H9 (cell line): ENCODE measurements around the gene TCOF1. TPM values are rescaled to one million over a fixed set of nuclear protein-coding genes. Genes with fewer than 3 reads are reported as not detected.
A peak's percentile ranks its signal among the peaks of the same experiment; 100 is the strongest.

ENCODE experiments used
- DNase-seq: peaks from one replicate; pipeline ENCODE4 v3.0.0-alpha.2; 2017
- H2AFZ ChIP-seq: one replicate; pipeline ENCODE4 v1.6.1; 2013; ENCODE audit warnings: mild to moderate bottlenecking, low read length, control low read depth, moderate library complexity
- H2AK5ac ChIP-seq: 2 replicates; pipeline ENCODE4 v1.6.1; 2013; ENCODE audit warnings: low read length, control low read depth, mixed read lengths; ENCODE audit not compliant: insufficient read length
- H2BK120ac ChIP-seq: one replicate; pipeline ENCODE4 v1.6.1; 2013; ENCODE audit warnings: low read depth, mild to moderate bottlenecking, low read length, control low read depth, inconsistent platforms; ENCODE audit not compliant: poor library complexity, severe bottlenecking
- H2BK12ac ChIP-seq: 2 replicates; pipeline ENCODE4 v1.6.1; 2013; ENCODE audit warnings: low read length, control low read depth, mixed read lengths, low read depth; ENCODE audit not compliant: insufficient read length
- H2BK15ac ChIP-seq: 2 replicates; pipeline ENCODE4 v1.6.1; 2013; ENCODE audit warnings: low read depth, low read length, control low read depth
- H2BK20ac ChIP-seq: one replicate; pipeline ENCODE4 v1.6.1; 2013; ENCODE audit warnings: low read depth, mild to moderate bottlenecking, low read length, control low read depth, inconsistent platforms; ENCODE audit not compliant: poor library complexity, severe bottlenecking
- H2BK5ac ChIP-seq: 2 replicates; pipeline ENCODE4 v1.6.1; 2013; ENCODE audit warnings: low read length, control low read depth, mixed read lengths; ENCODE audit not compliant: insufficient read length
- H3K14ac ChIP-seq: 2 replicates; pipeline ENCODE4 v1.6.1; 2013; ENCODE audit warnings: low read length, control low read depth; ENCODE audit not compliant: insufficient read depth
- H3K18ac ChIP-seq: 2 replicates; pipeline ENCODE4 v1.6.1; 2013; ENCODE audit warnings: low read depth, mild to moderate bottlenecking, mixed read lengths, low read length, control low read depth; ENCODE audit not compliant: insufficient read length
- H3K23ac ChIP-seq: 2 replicates; pipeline ENCODE4 v1.6.1; 2013; ENCODE audit warnings: low read length, control low read depth, mixed read lengths, low read depth; ENCODE audit not compliant: insufficient read length
- H3K23me2 ChIP-seq: 2 replicates; pipeline ENCODE4 v1.6.1; 2013; ENCODE audit warnings: low read depth, mild to moderate bottlenecking, mixed read lengths, low read length, control low read depth; ENCODE audit not compliant: insufficient read length, poor library complexity, severe bottlenecking
- H3K27ac ChIP-seq: 2 replicates; pipeline ENCODE4 v1.5.1; 2013; ENCODE audit warnings: low read length, control low read depth, mixed read lengths, low read depth; ENCODE audit not compliant: insufficient read length
- H3K27me3 ChIP-seq: 2 replicates; pipeline ENCODE4 v1.6.1; 2013; ENCODE audit warnings: low read length, control low read depth, inconsistent platforms; ENCODE audit not compliant: insufficient read depth
- H3K4ac ChIP-seq: 2 replicates; pipeline ENCODE4 v1.6.1; 2013; ENCODE audit warnings: low read depth, mild to moderate bottlenecking, control low read depth, inconsistent platforms, low read length, moderate library complexity
- H3K4me1 ChIP-seq: 2 replicates; pipeline ENCODE4 v1.6.1; 2013; ENCODE audit warnings: low read length, control low read depth, inconsistent platforms; ENCODE audit not compliant: insufficient read depth
- H3K4me2 ChIP-seq: 2 replicates; pipeline ENCODE4 v1.6.1; 2013; ENCODE audit warnings: low read length, control low read depth, mixed read lengths; ENCODE audit not compliant: insufficient read length, insufficient read depth
- H3K56ac ChIP-seq: 2 replicates; pipeline ENCODE4 v1.6.1; 2013; ENCODE audit warnings: low read depth, mild to moderate bottlenecking, mixed read lengths, low read length, control low read depth; ENCODE audit not compliant: insufficient read length
- H3K79me1 ChIP-seq: 2 replicates; pipeline ENCODE4 v1.6.1; 2013; ENCODE audit warnings: low read depth, mild to moderate bottlenecking, moderate library complexity, low read length, control low read depth, inconsistent platforms; ENCODE audit not compliant: insufficient read depth, poor library complexity, severe bottlenecking
- H3K79me2 ChIP-seq: 2 replicates; pipeline ENCODE4 v1.6.1; 2013; ENCODE audit warnings: low read length, control low read depth, inconsistent platforms; ENCODE audit not compliant: insufficient read depth
- H3K9ac ChIP-seq: 2 replicates; pipeline ENCODE4 v1.6.1; 2013; ENCODE audit warnings: low read length, control low read depth, mixed read lengths; ENCODE audit not compliant: insufficient read length; ENCODE audit errors: extremely low read depth
- H3K9me3 ChIP-seq: one replicate; pipeline ENCODE4 v1.6.1; 2013; ENCODE audit warnings: low read depth, low read length, inconsistent platforms; ENCODE audit not compliant: control insufficient read depth
- H3T11ph ChIP-seq: one replicate; pipeline ENCODE4 v1.6.1; 2013; ENCODE audit warnings: mild to moderate bottlenecking, low read length, control low read depth, inconsistent platforms
- H4K20me1 ChIP-seq: one replicate; pipeline ENCODE4 v1.6.1; 2013; ENCODE audit not compliant: control insufficient read depth, insufficient read length, insufficient read depth
- H4K5ac ChIP-seq: 2 replicates; pipeline ENCODE4 v1.6.1; 2013; ENCODE audit warnings: low read depth, mild to moderate bottlenecking, mixed read lengths, low read length, control low read depth; ENCODE audit not compliant: insufficient read length
- H4K8ac ChIP-seq: replicated peaks from 2 replicates; pipeline ENCODE4 v1.6.1; 2013; ENCODE audit warnings: low read length, control low read depth, mixed read lengths, low read depth; ENCODE audit not compliant: insufficient read length
- H4K91ac ChIP-seq: 2 replicates; pipeline ENCODE4 v1.6.1; 2013; ENCODE audit warnings: low read depth, mild to moderate bottlenecking, moderate library complexity, mixed read lengths, low read length, control low read depth; ENCODE audit not compliant: insufficient read length
- H3K27ac Mint-ChIP-seq, 3 experiments: 2 replicates in 2 of 3; 3 replicates in 1 of 3; pipeline ENCODE4 v1.8.0; 2020 to 2021; ENCODE audit warnings: mixed read lengths in 3 of 3, mild to moderate bottlenecking in 1 of 3, moderate library complexity in 1 of 3
- H3K27me3 Mint-ChIP-seq: 2 replicates; pipeline ENCODE4 v1.8.0; 2021; ENCODE audit warnings: low read depth, mild to moderate bottlenecking, moderate library complexity, mixed read lengths
- H3K36me3 Mint-ChIP-seq, 3 experiments: 2 replicates in 2 of 3; 3 replicates in 1 of 3; pipeline ENCODE4 v1.8.0; 2020 to 2021; ENCODE audit warnings: low read depth in 3 of 3, mixed read lengths in 3 of 3; ENCODE audit not compliant: insufficient read depth in 1 of 3
- H3K4me1 Mint-ChIP-seq, 2 experiments: 2 replicates each; pipeline ENCODE4 v1.8.0; 2020; ENCODE audit warnings: mixed read lengths in 2 of 2
- H3K4me3 Mint-ChIP-seq, 2 experiments: 2 replicates in 1 of 2; 3 replicates in 1 of 2; pipeline ENCODE4 v1.8.0; 2020 to 2021; ENCODE audit warnings: mild to moderate bottlenecking in 2 of 2, mixed read lengths in 2 of 2, moderate library complexity in 1 of 2
- H3K9me3 Mint-ChIP-seq, 2 experiments: 2 replicates in 1 of 2; 3 replicates in 1 of 2; pipeline ENCODE4 v1.8.0; 2020; ENCODE audit warnings: mild to moderate bottlenecking in 2 of 2, mixed read lengths in 2 of 2, moderate library complexity in 1 of 2
- WGBS: extraction: QIAGEN DNeasy Blood & Tissue Kit; methylation state at CpG from one replicate; pipeline ENCODE4 v1.1.7; 2013; ENCODE audit warnings: missing lambda C conversion rate, low lambda C conversion rate, mixed read lengths; ENCODE audit not compliant: insufficient read length; ENCODE audit errors: extremely low coverage; 5-methylcytosine and 5-hydroxymethylcytosine counted together
- total RNA-seq: library from RNA; stranded (reverse); gene quantifications from 2 replicates; pipeline ENCODE4 v1.2.1, GENCODE V29; 2021
- TF ChIP-seq, protein P1 (sequence below): fragments of 200-600 bp; sonication (generic); conservative IDR thresholded peaks from 3 replicates; pipeline ENCODE4 v1.8.0; 2021; ENCODE audit warnings: antibody characterized with exemption, mild to moderate bottlenecking

Gene TCOF1
- total RNA-seq, 1 experiment from 2014 or later, result 128 TPM

- Histone ChIP-seq H3T11ph (no peak overlapping the region), H3K9ac (no peak overlapping the region), H4K8ac (no peak overlapping the region), H3K4me1 (no peaks in the 10 kb centered on the region), H3K9me3 (no peaks in the 10 kb centered on the region), H2BK12ac (no peak overlapping the region), H3K14ac (no peak overlapping the region), H3K79me1 (no peaks in the 10 kb centered on the region), H2BK5ac (no peak overlapping the region), H3K4me2 (no peak overlapping the region), H2AFZ (no peak overlapping the region), H2BK120ac (no peak overlapping the region), H3K56ac (no peak overlapping the region), H3K4ac (no peak overlapping the region), H4K20me1 (no peaks in the 10 kb centered on the region), H3K23me2 (no peaks in the 10 kb centered on the region), H4K5ac (no peak overlapping the region), H4K91ac (no peak overlapping the region), H3K18ac (no peak overlapping the region), H3K23ac (no peak overlapping the region), H2BK15ac (no peak overlapping the region), H3K27ac (no peak overlapping the region), H3K27me3 (no peaks in the 10 kb centered on the region), H2BK20ac (no peak overlapping the region), H3K79me2 (no peaks in the 10 kb centered on the region), H2AK5ac (no peak overlapping the region)
- DNase-seq, result no peak
- H3K4me3 Mint-ChIP-seq, result no peak overlapping the region
- peaks cover 57 to 98% (median 92%) of the 10 kb centered on the region in 3 experiments; a peak in 6 of 7 replicates for H3K36me3 Mint-ChIP-seq
- H3K9me3 Mint-ChIP-seq, result no peaks in the 10 kb centered on the region
- H3K27ac Mint-ChIP-seq, result peak overlapping the region; percentile 10 to 78 (median 24); a peak in 5 of 7 replicates
- H3K27me3 Mint-ChIP-seq, result no peaks in the 10 kb centered on the region
- WGBS, result no CpG with 5 or more reads among the region's 10 CpGs
- no peaks in the 10 kb centered on the region for H3K4me1 Mint-ChIP-seq
- TF ChIP-seq, protein P1, sequence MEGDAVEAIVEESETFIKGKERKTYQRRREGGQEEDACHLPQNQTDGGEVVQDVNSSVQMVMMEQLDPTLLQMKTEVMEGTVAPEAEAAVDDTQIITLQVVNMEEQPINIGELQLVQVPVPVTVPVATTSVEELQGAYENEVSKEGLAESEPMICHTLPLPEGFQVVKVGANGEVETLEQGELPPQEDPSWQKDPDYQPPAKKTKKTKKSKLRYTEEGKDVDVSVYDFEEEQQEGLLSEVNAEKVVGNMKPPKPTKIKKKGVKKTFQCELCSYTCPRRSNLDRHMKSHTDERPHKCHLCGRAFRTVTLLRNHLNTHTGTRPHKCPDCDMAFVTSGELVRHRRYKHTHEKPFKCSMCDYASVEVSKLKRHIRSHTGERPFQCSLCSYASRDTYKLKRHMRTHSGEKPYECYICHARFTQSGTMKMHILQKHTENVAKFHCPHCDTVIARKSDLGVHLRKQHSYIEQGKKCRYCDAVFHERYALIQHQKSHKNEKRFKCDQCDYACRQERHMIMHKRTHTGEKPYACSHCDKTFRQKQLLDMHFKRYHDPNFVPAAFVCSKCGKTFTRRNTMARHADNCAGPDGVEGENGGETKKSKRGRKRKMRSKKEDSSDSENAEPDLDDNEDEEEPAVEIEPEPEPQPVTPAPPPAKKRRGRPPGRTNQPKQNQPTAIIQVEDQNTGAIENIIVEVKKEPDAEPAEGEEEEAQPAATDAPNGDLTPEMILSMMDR, result no peak
Observed at GRCh38 chr5:150376799-150377771, 19.6 kb downstream of the TCOF1 start.
